ENCODE data around the gene CHST1.

The CHST1 gene

GRCh38 chr11:45615182-45615792 is 50.1 kb downstream of the CHST1 start:
- no peak overlapping the region for H3K4me3 ChIP-seq (ENCODE audit: low read depth, low read length)
- TF ChIP-seq CTCF (conservative IDR thresholded peaks at IDR 0.05; ENCODE audit: low read depth, low read length), result no peak
- DNase-seq (ENCODE audit: low read depth), result no peak

GRCh38 chr11:45614196-45614828 is 51.1 kb downstream of the CHST1 start:
- no peak for TF ChIP-seq CTCF (conservative IDR thresholded peaks at IDR 0.05; ENCODE audit: low read depth, low read length)
- no peak for DNase-seq (ENCODE audit: low read depth)
- H3K4me3 ChIP-seq (ENCODE audit: low read depth, low read length), result no peak overlapping the region

- no peak for TF ChIP-seq CTCF (conservative IDR thresholded peaks at IDR 0.05; ENCODE audit: low read depth, low read length)
- DNase-seq (ENCODE audit: low read depth), result no peak
- H3K4me3 ChIP-seq (ENCODE audit: low read depth, low read length), result no peak overlapping the region
Measured at GRCh38 chr11:45610627-45611026, 54.8 kb downstream of the CHST1 start.

GRCh38 chr11:45609902-45610301 is 55.5 kb downstream of the CHST1 start:
- TF ChIP-seq CTCF (conservative IDR thresholded peaks at IDR 0.05; ENCODE audit: low read depth, low read length), result no peak
- H3K4me3 ChIP-seq (ENCODE audit: low read depth, low read length), result no peak overlapping the region
- no peak for DNase-seq (ENCODE audit: low read depth)

- H3K4me3 ChIP-seq (ENCODE audit: low read depth, low read length), result no peak overlapping the region
- TF ChIP-seq CTCF (conservative IDR thresholded peaks at IDR 0.05; ENCODE audit: low read depth, low read length), result no peak
- DNase-seq (ENCODE audit: low read depth), result no peak
Measured at GRCh38 chr11:45609337-45609736, 56.1 kb downstream of the CHST1 start.

GRCh38 chr11:45607995-45608394 is 57.4 kb downstream of the CHST1 start:
- no peak overlapping the region for H3K4me3 ChIP-seq (ENCODE audit: low read depth, low read length)
- DNase-seq (ENCODE audit: low read depth), result no peak
- TF ChIP-seq CTCF (conservative IDR thresholded peaks at IDR 0.05; ENCODE audit: low read depth, low read length), result no peak
